GM12878 (cell line): Measurements from ENCODE around the gene RMND1. TPM values are rescaled to one million over a fixed set of nuclear protein-coding genes. Genes with fewer than 3 reads are reported as not detected.
"Not testable (repeated sequence)": the region's sequence is repeated elsewhere in the genome, so short reads cannot be mapped to it uniquely, and the experiment has no call there.

Source experiments
- ATAC-seq: fragments of 200-7000 bp; cut with Tn5 transposase; 3 replicates; pipeline ENCODE4 v1.9.1; 2020; ENCODE audit warnings: mild to moderate bottlenecking, moderate library complexity
- BruUV-seq: library from RNA; stranded (reverse); fragments of 400-500 nt; replicated peaks from 2 replicates; lab custom pipeline; 2021; lab: Mats Ljungman, UMichigan
- CTCF ChIA-PET: fragments of 300-600 bp; sonication (Branson Sonifier 250); formaldehyde crosslinking; extraction: SDS; loops from one replicate; lab custom pipeline; 2021; ENCODE audit warnings: inconsistent platforms; lab: Yijun Ruan, JAX
- POLR2A ChIA-PET: fragments of 350-600 bp; formaldehyde crosslinking; extraction: SDS; loops from one replicate; lab custom pipeline; 2021; ENCODE audit warnings: inconsistent platforms; lab: Charles Lee
- RAD21 ChIA-PET: fragments of 300-600 bp; sonication (Branson Sonifier 250); formaldehyde crosslinking; loops from one replicate; lab custom pipeline; 2023; ENCODE audit warnings: antibody characterized with exemption; ENCODE audit not compliant: unreplicated experiment; lab: Charles Lee
- SMC1A ChIA-PET: fragments of 300-600 bp; sonication (Branson Sonifier 250); formaldehyde crosslinking; loops from one replicate; lab custom pipeline; 2023; ENCODE audit not compliant: unreplicated experiment, uncharacterized antibody; lab: Charles Lee
- DNase-seq: peaks from one replicate; pipeline ENCODE4 v3.0.0-alpha.2; 2011; ENCODE audit warnings: low read depth, low spot score
- FAIRE-seq: peaks from 3 replicates; lab custom pipeline; 2011; peaks lifted over from hg19 to GRCh38; lab: Jason Lieb, UNC
- H2AFZ ChIP-seq: 2 replicates; pipeline ENCODE4 v1.6.0; 2011; ENCODE audit warnings: low read depth, low read length, control low read depth; ENCODE audit not compliant: control insufficient read depth
- H3K27ac ChIP-seq: 2 replicates; pipeline ENCODE4 v1.5.1; 2011; ENCODE audit warnings: control low read depth; ENCODE audit not compliant: control insufficient read depth, insufficient read depth
- H3K27me3 ChIP-seq, 2 experiments: replicated peaks in 1 of 2; 2 replicates each; pipeline versions ENCODE4 v1.6.0 to v1.6.1; 2011; ENCODE audit warnings: low read length in 1 of 2; ENCODE audit not compliant: control insufficient read depth in 2 of 2, insufficient read depth in 2 of 2
- H3K36me3 ChIP-seq, 2 experiments: 2 replicates each; pipeline ENCODE4 v1.5.1; 2011; ENCODE audit warnings: low read length in 1 of 2; ENCODE audit not compliant: control insufficient read depth in 2 of 2, insufficient read depth in 2 of 2
- H3K4me1 ChIP-seq: 2 replicates; pipeline ENCODE4 v1.6.1; 2011; ENCODE audit warnings: mild to moderate bottlenecking, low read length, moderate library complexity, mixed read lengths; ENCODE audit not compliant: control insufficient read depth, insufficient read depth
- H3K4me2 ChIP-seq: 2 replicates; pipeline ENCODE4 v1.6.0; 2011; ENCODE audit warnings: control low read depth; ENCODE audit not compliant: control insufficient read depth, insufficient read depth
- H3K4me3 ChIP-seq: fragments of 200-600 bp; sonication (generic); 2 replicates; pipeline ENCODE4 v1.5.1; 2016
- H3K79me2 ChIP-seq: 2 replicates; pipeline ENCODE4 v1.6.0; 2011; ENCODE audit warnings: low read length; ENCODE audit not compliant: control insufficient read depth, insufficient read depth
- H3K9ac ChIP-seq: 2 replicates; pipeline ENCODE4 v1.8.0; 2011; ENCODE audit warnings: low read length, control low read depth, mixed read lengths; ENCODE audit not compliant: control insufficient read depth, insufficient read depth
- H3K9me3 ChIP-seq: replicated peaks from 3 replicates; pipeline ENCODE4 v1.5.1; 2011; ENCODE audit warnings: mild to moderate bottlenecking, low read length; ENCODE audit not compliant: control insufficient read depth, insufficient read depth
- H4K20me1 ChIP-seq: 2 replicates; pipeline ENCODE4 v1.6.0; 2011; ENCODE audit not compliant: control insufficient read depth, insufficient read depth
- CTCF ChIP-seq, 3 experiments: IDR thresholded peaks in 2 of 3; conservative IDR thresholded peaks in 1 of 3; 2 replicates each; pipeline ENCODE4 v1.5.1; 2011; ENCODE audit warnings: low read depth in 3 of 3, low read length in 3 of 3, mild to moderate bottlenecking in 3 of 3, control low read depth in 2 of 3, moderate library complexity in 2 of 3, inconsistent platforms in 1 of 3, mixed read lengths in 1 of 3; ENCODE audit not compliant: control insufficient read depth in 2 of 3, insufficient read depth in 1 of 3; ENCODE audit errors: extremely low read depth in 1 of 3
- MTA3 ChIP-seq: IDR thresholded peaks from 2 replicates; pipeline ENCODE4 v1.6.1; 2012; ENCODE audit warnings: low read length, inconsistent platforms, borderline replicate concordance
- NR2F1 ChIP-seq: fragments of 450-650 bp; conservative IDR thresholded peaks from 2 replicates; pipeline ENCODE4 v1.6.1; 2017; ENCODE audit warnings: mild to moderate bottlenecking
- POLR2A ChIP-seq: IDR thresholded peaks from 2 replicates; pipeline ENCODE4 v1.6.1; 2011; ENCODE audit warnings: low read depth, mild to moderate bottlenecking, low read length
- TAF1 ChIP-seq: IDR thresholded peaks from 2 replicates; pipeline ENCODE4 v1.6.1; 2011; ENCODE audit warnings: mild to moderate bottlenecking, low read depth, low read length, borderline replicate concordance
- WGBS: methylation state at CpG from one replicate; pipeline ENCODE4 v1.1.6; 2016; ENCODE audit warnings: low lambda C conversion rate; ENCODE audit not compliant: insufficient replicate concordance, insufficient coverage; ENCODE audit errors: missing lambda C conversion rate; 5-methylcytosine and 5-hydroxymethylcytosine counted together
- in situ Hi-C: fragments of 300-500 bp; cut with MboI; formaldehyde crosslinking; loops from 9 replicates; pipeline ENCODE4 v1.14.3; 2018; ENCODE audit warnings: mixed read lengths
- intact Hi-C: fragments of 100-400 bp; cut with micrococcal nuclease; formaldehyde crosslinking; loops from one replicate; pipeline ENCODE4 v1.14.2; 2022; ENCODE audit not compliant: unreplicated experiment
- polyA plus RNA-seq, 11 experiments: library from polyadenylated mRNA; depleted of rRNA in 4 of 11; unstranded in 6 of 11; stranded (reverse) in 5 of 11; fragments of >200 nt; fragmentation: Nextera tagmentation in 4 of 11; fragmentation: Illumina TruSeq in 1 of 11; extraction: Ambion mirVana in 4 of 11; extraction: Trizol in 1 of 11; gene quantifications; 1 replicate in 1 of 11; 2 replicates in 10 of 11; pipeline versions ENCODE4 v1.2.1 to v1.2.3, GENCODE V29; 2011 to 2016; ENCODE audit warnings: inconsistent platforms in 2 of 11, missing spikeins in 2 of 11, low read depth in 1 of 11
- total RNA-seq, 4 experiments: library from RNA; depleted of rRNA in 3 of 4; stranded (reverse); fragments of >200 nt in 3 of 4; fragmentation: Illumina TruSeq in 1 of 4; extraction: Trizol in 1 of 4; gene quantifications; 2 replicates each; pipeline versions ENCODE4 v1.2.1 to v1.2.3, GENCODE V29; 2013 to 2021

Gene RMND1
- total and polyA plus RNA-seq, 10 of the 15 experiments (the other 5 are each of a cell fraction or from before 2014, with no cell fraction given) = 15.9 to 34.5 (median 21.4) TPM

- H3K27ac ChIP-seq = peak overlapping the region; percentile 37
- peak overlapping the region; percentile 25 for H3K4me2 ChIP-seq
- ChIA-PET RAD21 (interaction anchor here (1.3 to 2.0 kb wide), 5 partner anchors 10 to 251 kb away, joined by 3 to 24 read pairs (median 5); no protein-coding TSS in a partner anchor), CTCF (interaction anchor here (1.1 to 2.2 kb wide), 5 partner anchors 10 to 71 kb away, joined by 3 to 30 read pairs (median 4); no protein-coding TSS in a partner anchor), POLR2A (interaction anchor here (0.5 to 3.1 kb wide), 13 partner anchors 9 to 673 kb away, joined by 3 to 23 read pairs (median 4); partner anchors contain the start of gene ZBTB2), SMC1A (interaction anchor here (0.9 to 2.8 kb wide), 12 partner anchors 10 to 239 kb away, joined by 3 to 29 read pairs (median 6); no protein-coding TSS in a partner anchor)
- in situ Hi-C loops (no loop called here), intact Hi-C loops (loop anchor here (5.0 to 10.0 kb wide), 2 partner anchors 557 to 1531 kb away; partner anchors contain the start of gene FBXO5)
- TF ChIP-seq CTCF (IDR thresholded peaks at IDR 0.05 in 2 of 3, conservative IDR thresholded peaks at IDR 0.05 in 1 of 3; ENCODE audit: control insufficient read depth in 2 of 3, extremely low read depth in 1 of 3, insufficient read depth in 1 of 3, low read depth in 3 of 3, low read length in 3 of 3) (no peak), NR2F1 (0 out of 2 replicates have a peak, but pooled peaks have one; percentile 88), TAF1 (no peak), MTA3 (no peak), POLR2A (no peak)
- BruUV-seq = TSS peak; percentile 90
- DNase-seq (no peak), FAIRE-seq (no peak), ATAC-seq (no peak)
- peak overlapping the region; percentile 83 for H2AFZ ChIP-seq
- H3K9me3 ChIP-seq = no peaks in the 10 kb centered on the region
- H4K20me1 ChIP-seq = no peaks in the 10 kb centered on the region
- H3K36me3 ChIP-seq = no peaks in the 10 kb centered on the region
- peaks cover 3% of the 10 kb centered on the region for H3K4me1 ChIP-seq
- peaks cover 36% of the 10 kb centered on the region for H3K79me2 ChIP-seq
- H3K4me3 ChIP-seq = peak overlapping the region; percentile 79
- no peaks in the 10 kb centered on the region for H3K27me3 ChIP-seq
- peak overlapping the region; percentile 46 for H3K9ac ChIP-seq
- WGBS = under 1% methylated on average over 22 of the region's 22 CpGs
Measured at GRCh38 chr6:151451417-151451949, 443 bp downstream of the RMND1 start.

- not testable (repeated sequence) for FAIRE-seq, DNase-seq
Measured at GRCh38 chr6:151450928-151451327, 998 bp downstream of the RMND1 start.

More at GRCh38 chr6:151450928-151451327, 998 bp downstream of the RMND1 start:
- in situ Hi-C loops, BruUV-seq, H4K20me1 ChIP-seq, H2AFZ ChIP-seq, H3K4me1 ChIP-seq, ATAC-seq, H3K36me3 ChIP-seq, H3K27me3 ChIP-seq, H3K9me3 ChIP-seq: not testable (repeated sequence)
- intact Hi-C loops = loop anchor here (5.0 to 10.0 kb wide), 2 partner anchors 556 to 1531 kb away; partner anchors contain the start of gene FBXO5
- ChIA-PET POLR2A (interaction anchor here (0.5 to 3.1 kb wide), 8 partner anchors 8 to 61 kb away, joined by 3 to 23 read pairs (median 6); partner anchors contain the start of gene ZBTB2), RAD21 (interaction anchor here (1.3 to 2.0 kb wide), 4 partner anchors 9 to 61 kb away, joined by 3 to 24 read pairs (median 8); no protein-coding TSS in a partner anchor), SMC1A (interaction anchor here (0.9 to 2.8 kb wide), 8 partner anchors 9 to 240 kb away, joined by 3 to 29 read pairs (median 8); no protein-coding TSS in a partner anchor), CTCF (interaction anchor here (1.1 to 2.2 kb wide), 4 partner anchors 10 to 70 kb away, joined by 3 to 30 read pairs (median 6); no protein-coding TSS in a partner anchor)
- Histone ChIP-seq H3K4me2 (peak overlapping the region; percentile 25), H3K9ac (peak overlapping the region; percentile 46; the same call in 1 of the 2 replicates), H3K79me2 (peaks cover 36% of the 10 kb centered on the region), H3K4me3 (peak overlapping the region; percentile 79), H3K27ac (peak overlapping the region; percentile 37; the same call in 1 of the 2 replicates)
- 73% methylated on average over 5 of the region's 6 CpGs for WGBS
